ENCODE data around the gene SFT2D1.

The SFT2D1 gene

DNA sequence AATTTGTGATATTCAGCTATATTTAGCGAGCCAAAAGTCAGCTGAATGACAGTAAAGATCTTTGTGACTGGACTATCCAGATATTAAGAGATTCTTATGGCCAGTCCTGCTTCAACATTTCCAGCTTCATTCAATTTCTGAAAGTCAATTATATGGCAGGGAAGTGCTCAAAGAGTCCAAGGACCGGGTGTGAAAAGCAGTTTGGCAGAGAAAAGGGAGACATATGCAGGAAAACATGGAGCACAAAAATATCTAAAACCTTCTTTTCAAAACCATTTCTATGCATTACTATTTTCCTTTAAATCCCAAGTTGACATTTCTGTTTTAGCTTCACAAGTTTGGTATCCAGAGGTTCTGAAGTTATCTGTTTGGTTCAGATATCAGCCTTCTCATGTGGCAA lies 35.4 kb upstream of the SFT2D1 start:
- Histone ChIP-seq H3K27me3 (ENCODE audit: low read length) (no peaks in the 10 kb centered on the region), H3K4me2 (ENCODE audit: low read depth, low read length, poor library complexity, severe bottlenecking) (no peak overlapping the region), H3F3A (ENCODE audit: insufficient read depth) (no peaks in the 10 kb centered on the region; the same call in 1 of the 2 replicates), H3K27ac (ENCODE audit: low read depth, low read length) (no peak overlapping the region), H3K9me2 (replicated peaks; ENCODE audit: insufficient read depth, low read length) (no peaks in the 10 kb centered on the region), H3K36me3 (ENCODE audit: low read length) (no peaks in the 10 kb centered on the region), H4K20me1 (ENCODE audit: low read depth, low read length) (no peaks in the 10 kb centered on the region), H2AFZ (ENCODE audit: low read depth, low read length, severe bottlenecking) (no peak overlapping the region), H3K4me3 (ENCODE audit: insufficient read depth, low read length, poor library complexity, severe bottlenecking) (no peak overlapping the region), H3K9me3 (ENCODE audit: insufficient read depth, low read length) (no peaks in the 10 kb centered on the region), H3K9ac (ENCODE audit: low read length) (no peak overlapping the region), H3K79me2 (ENCODE audit: insufficient read depth, low read length) (no peaks in the 10 kb centered on the region)
- TF ChIP-seq EZH2phosphoT487 (conservative IDR thresholded peaks at IDR 0.05; ENCODE audit: low read length): no peak
- TF ChIP-seq, protein P1, sequence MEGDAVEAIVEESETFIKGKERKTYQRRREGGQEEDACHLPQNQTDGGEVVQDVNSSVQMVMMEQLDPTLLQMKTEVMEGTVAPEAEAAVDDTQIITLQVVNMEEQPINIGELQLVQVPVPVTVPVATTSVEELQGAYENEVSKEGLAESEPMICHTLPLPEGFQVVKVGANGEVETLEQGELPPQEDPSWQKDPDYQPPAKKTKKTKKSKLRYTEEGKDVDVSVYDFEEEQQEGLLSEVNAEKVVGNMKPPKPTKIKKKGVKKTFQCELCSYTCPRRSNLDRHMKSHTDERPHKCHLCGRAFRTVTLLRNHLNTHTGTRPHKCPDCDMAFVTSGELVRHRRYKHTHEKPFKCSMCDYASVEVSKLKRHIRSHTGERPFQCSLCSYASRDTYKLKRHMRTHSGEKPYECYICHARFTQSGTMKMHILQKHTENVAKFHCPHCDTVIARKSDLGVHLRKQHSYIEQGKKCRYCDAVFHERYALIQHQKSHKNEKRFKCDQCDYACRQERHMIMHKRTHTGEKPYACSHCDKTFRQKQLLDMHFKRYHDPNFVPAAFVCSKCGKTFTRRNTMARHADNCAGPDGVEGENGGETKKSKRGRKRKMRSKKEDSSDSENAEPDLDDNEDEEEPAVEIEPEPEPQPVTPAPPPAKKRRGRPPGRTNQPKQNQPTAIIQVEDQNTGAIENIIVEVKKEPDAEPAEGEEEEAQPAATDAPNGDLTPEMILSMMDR (IDR thresholded peaks at IDR 0.05; ENCODE audit: insufficient read depth, low read length, poor library complexity, severe bottlenecking): no peak

DNA sequence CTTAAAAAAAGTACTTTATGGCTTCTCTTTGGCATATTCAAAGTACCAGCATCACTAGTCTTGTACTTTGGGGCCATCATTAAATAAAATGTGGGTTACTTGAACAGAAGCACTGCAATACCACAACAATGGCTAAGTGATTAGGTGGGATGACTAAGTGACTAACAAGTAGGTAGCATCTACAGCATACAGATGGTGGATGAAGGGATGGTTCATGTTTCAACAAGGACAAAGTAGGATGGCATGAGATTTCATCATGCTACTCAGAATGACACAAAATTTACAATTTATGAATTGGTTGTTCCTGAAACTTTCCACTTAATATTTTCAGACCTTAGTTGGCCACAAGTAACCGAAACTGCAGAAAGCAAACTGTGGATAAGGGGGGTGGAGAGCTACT lies 32.7 kb upstream of the SFT2D1 start:
- no peak overlapping the region for H3K4me3 ChIP-seq (ENCODE audit: insufficient read depth, low read length, poor library complexity, severe bottlenecking)
- TF ChIP-seq EZH2phosphoT487 (conservative IDR thresholded peaks at IDR 0.05; ENCODE audit: low read length): no peak
- TF ChIP-seq, protein P1 (IDR thresholded peaks at IDR 0.05; ENCODE audit: insufficient read depth, low read length, poor library complexity, severe bottlenecking): no peak
- H2AFZ ChIP-seq (ENCODE audit: low read depth, low read length, severe bottlenecking): no peak overlapping the region
- H3K9me2 ChIP-seq (replicated peaks; ENCODE audit: insufficient read depth, low read length): no peaks in the 10 kb centered on the region
- no peaks in the 10 kb centered on the region for H3K79me2 ChIP-seq (ENCODE audit: insufficient read depth, low read length)
- no peak overlapping the region for H3K27ac ChIP-seq (ENCODE audit: low read depth, low read length)
- no peaks in the 10 kb centered on the region for H3F3A ChIP-seq (ENCODE audit: insufficient read depth)
- H3K36me3 ChIP-seq (ENCODE audit: low read length): no peaks in the 10 kb centered on the region
- H3K4me2 ChIP-seq (ENCODE audit: low read depth, low read length, poor library complexity, severe bottlenecking): no peak overlapping the region
- H4K20me1 ChIP-seq (ENCODE audit: low read depth, low read length): no peaks in the 10 kb centered on the region
- no peak overlapping the region for H3K9ac ChIP-seq (ENCODE audit: low read length)
- H3K9me3 ChIP-seq (ENCODE audit: insufficient read depth, low read length): no peaks in the 10 kb centered on the region
- H3K27me3 ChIP-seq (ENCODE audit: low read length): no peaks in the 10 kb centered on the region

DNA sequence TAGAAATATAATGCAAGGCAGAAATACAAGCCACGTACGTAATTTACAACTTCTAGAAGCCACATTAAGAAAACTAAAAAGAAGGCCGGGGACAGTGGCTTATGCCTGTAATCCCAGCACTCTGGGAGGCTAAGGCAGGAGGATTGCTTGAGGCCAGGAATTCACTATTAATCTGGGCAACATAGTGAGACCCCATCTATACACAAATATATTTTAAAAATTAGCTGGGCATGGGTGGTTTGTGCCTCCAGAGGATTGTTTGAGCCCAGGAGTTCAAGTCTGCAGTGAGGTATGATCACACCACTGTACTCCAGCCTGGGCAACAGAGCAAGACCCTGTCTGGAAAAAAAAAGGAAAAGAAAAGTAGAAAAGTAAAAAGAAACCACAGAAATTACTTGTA lies 28.1 kb upstream of the SFT2D1 start:
- Histone ChIP-seq H3K4me2 (ENCODE audit: low read depth, low read length, poor library complexity, severe bottlenecking) (no peak overlapping the region), H3F3A (ENCODE audit: insufficient read depth) (no peaks in the 10 kb centered on the region), H2AFZ (ENCODE audit: low read depth, low read length, severe bottlenecking) (no peak overlapping the region), H3K27ac (ENCODE audit: low read depth, low read length) (no peak overlapping the region), H3K9me3 (ENCODE audit: insufficient read depth, low read length) (no peaks in the 10 kb centered on the region), H3K36me3 (ENCODE audit: low read length) (no peaks in the 10 kb centered on the region), H3K79me2 (ENCODE audit: insufficient read depth, low read length) (no peaks in the 10 kb centered on the region), H3K9ac (ENCODE audit: low read length) (no peak overlapping the region), H3K9me2 (replicated peaks; ENCODE audit: insufficient read depth, low read length) (no peaks in the 10 kb centered on the region), H3K27me3 (ENCODE audit: low read length) (no peaks in the 10 kb centered on the region), H4K20me1 (ENCODE audit: low read depth, low read length) (no peaks in the 10 kb centered on the region), H3K4me3 (ENCODE audit: insufficient read depth, low read length, poor library complexity, severe bottlenecking) (no peak overlapping the region)
- TF ChIP-seq EZH2phosphoT487 (conservative IDR thresholded peaks at IDR 0.05; ENCODE audit: low read length): no peak
- TF ChIP-seq, protein P1 (IDR thresholded peaks at IDR 0.05; ENCODE audit: insufficient read depth, low read length, poor library complexity, severe bottlenecking): no peak
